Keratinocyte (primary cell): ENCODE measurements around the gene UGT1A4. TPM values are rescaled to one million over a fixed set of nuclear protein-coding genes. Genes with fewer than 3 reads are reported as not detected.

Experiments
- DNase-seq: peaks from one replicate; pipeline ENCODE4 v3.0.0-alpha.2; 2011; ENCODE audit warnings: low read depth, missing footprints, low spot score
- FAIRE-seq: peaks from 2 replicates; lab custom pipeline; 2011; peaks lifted over from hg19 to GRCh38; lab: Jason Lieb, UNC
- H2AFZ ChIP-seq: 2 replicates; pipeline ENCODE4 v1.6.0; 2012; ENCODE audit warnings: low read length, control low read depth, inconsistent platforms; ENCODE audit not compliant: control insufficient read depth
- H3K27ac ChIP-seq: 2 replicates; pipeline ENCODE4 v1.5.1; 2011; ENCODE audit warnings: low read length; ENCODE audit not compliant: control insufficient read depth, insufficient read depth
- H3K27me3 ChIP-seq: 3 replicates; pipeline ENCODE4 v1.6.0; 2011; ENCODE audit warnings: low read length; ENCODE audit not compliant: control insufficient read depth, insufficient read depth; ENCODE audit errors: extremely low read depth
- H3K36me3 ChIP-seq, 2 experiments: 2 replicates in 1 of 2; 3 replicates in 1 of 2; pipeline ENCODE4 v1.5.1; 2011; ENCODE audit warnings: low read length in 2 of 2, mild to moderate bottlenecking in 1 of 2; ENCODE audit not compliant: control insufficient read depth in 2 of 2, insufficient read depth in 2 of 2; ENCODE audit errors: extremely low read depth in 1 of 2
- H3K4me1 ChIP-seq: 3 replicates; pipeline ENCODE4 v1.5.1; 2011; ENCODE audit warnings: low read length; ENCODE audit not compliant: control insufficient read depth, insufficient read depth; ENCODE audit errors: extremely low read depth
- H3K4me2 ChIP-seq: 3 replicates; pipeline ENCODE4 v1.6.0; 2011; ENCODE audit warnings: low read depth, low read length; ENCODE audit not compliant: control insufficient read depth, insufficient read depth; ENCODE audit errors: extremely low read depth
- H3K4me3 ChIP-seq, 3 experiments: fragments of 200-600 bp in 1 of 3; sonication (generic) in 1 of 3; 2 replicates in 2 of 3; 3 replicates in 1 of 3; pipeline ENCODE4 v1.5.1; 2011 to 2016; ENCODE audit warnings: low read length in 3 of 3, mild to moderate bottlenecking in 3 of 3, control low read depth in 2 of 3, inconsistent platforms in 1 of 3, low read depth in 1 of 3, mixed read lengths in 1 of 3, mixed run types in 1 of 3, moderate library complexity in 1 of 3; ENCODE audit not compliant: control insufficient read depth in 2 of 3, insufficient read depth in 2 of 3; ENCODE audit errors: extremely low read depth in 1 of 3
- H3K79me2 ChIP-seq: 2 replicates; pipeline ENCODE4 v1.6.0; 2012; ENCODE audit warnings: low read length; ENCODE audit not compliant: control insufficient read depth, insufficient read depth
- H3K9ac ChIP-seq: 3 replicates; pipeline ENCODE4 v1.6.0; 2011; ENCODE audit warnings: low read length; ENCODE audit not compliant: control insufficient read depth, insufficient read depth; ENCODE audit errors: extremely low read depth
- H3K9me1 ChIP-seq: 3 replicates; pipeline ENCODE4 v1.6.0; 2011; ENCODE audit warnings: low read length; ENCODE audit not compliant: control insufficient read depth, insufficient read depth; ENCODE audit errors: extremely low read depth
- H3K9me3 ChIP-seq: 2 replicates; pipeline ENCODE4 v1.5.1; 2012; ENCODE audit warnings: low read depth, low read length; ENCODE audit not compliant: control insufficient read depth
- H4K20me1 ChIP-seq: 3 replicates; pipeline ENCODE4 v1.6.0; 2011; ENCODE audit warnings: low read length; ENCODE audit not compliant: control insufficient read depth, insufficient read depth; ENCODE audit errors: extremely low read depth
- CTCF ChIP-seq, 3 experiments: IDR thresholded peaks in 1 of 3; conservative IDR thresholded peaks in 1 of 3; optimal IDR thresholded peaks in 1 of 3; 2 replicates in 2 of 3; 3 replicates in 1 of 3; pipeline versions ENCODE3 to v1.5.1; 2011; ENCODE audit warnings: low read length in 3 of 3, mild to moderate bottlenecking in 3 of 3, moderate library complexity in 2 of 3, control low read depth in 1 of 3, inconsistent platforms in 1 of 3; ENCODE audit not compliant: insufficient read depth in 2 of 3; ENCODE audit errors: extremely low read depth in 1 of 3
- EZH2 ChIP-seq: IDR thresholded peaks from one replicate; pipeline ENCODE4 v1.6.1; 2012; ENCODE audit warnings: inconsistent platforms, mild to moderate bottlenecking, low read length, moderate library complexity
- dilution Hi-C: fragments of 300-500 bp; cut with MboI; formaldehyde crosslinking; loops from one replicate; pipeline ENCODE4 v1.7.0; 2020; ENCODE audit warnings: low sequenced_read_pairs; ENCODE audit not compliant: extremely low pct_ligation_motif_present
- polyA plus RNA-seq, 5 experiments: library from polyadenylated mRNA; depleted of rRNA in 3 of 5; stranded (reverse) in 3 of 5; stranded (forward) in 1 of 5; unstranded in 1 of 5; fragments of >200 nt; gene quantifications; 1 replicate in 1 of 5; 2 replicates in 3 of 5; 3 replicates in 1 of 5; pipeline versions ENCODE4 v1.2.1 to v1.2.3, GENCODE V29; 2011 to 2012; ENCODE audit warnings: missing spikeins in 2 of 5, low read depth in 1 of 5, low replicate concordance in 1 of 5

UGT1A4 gene
- polyA plus RNA-seq, 1 donor (not counting 4 experiments of a cell fraction or from before 2014, with no cell fraction given) = 2.4 TPM

DNA sequence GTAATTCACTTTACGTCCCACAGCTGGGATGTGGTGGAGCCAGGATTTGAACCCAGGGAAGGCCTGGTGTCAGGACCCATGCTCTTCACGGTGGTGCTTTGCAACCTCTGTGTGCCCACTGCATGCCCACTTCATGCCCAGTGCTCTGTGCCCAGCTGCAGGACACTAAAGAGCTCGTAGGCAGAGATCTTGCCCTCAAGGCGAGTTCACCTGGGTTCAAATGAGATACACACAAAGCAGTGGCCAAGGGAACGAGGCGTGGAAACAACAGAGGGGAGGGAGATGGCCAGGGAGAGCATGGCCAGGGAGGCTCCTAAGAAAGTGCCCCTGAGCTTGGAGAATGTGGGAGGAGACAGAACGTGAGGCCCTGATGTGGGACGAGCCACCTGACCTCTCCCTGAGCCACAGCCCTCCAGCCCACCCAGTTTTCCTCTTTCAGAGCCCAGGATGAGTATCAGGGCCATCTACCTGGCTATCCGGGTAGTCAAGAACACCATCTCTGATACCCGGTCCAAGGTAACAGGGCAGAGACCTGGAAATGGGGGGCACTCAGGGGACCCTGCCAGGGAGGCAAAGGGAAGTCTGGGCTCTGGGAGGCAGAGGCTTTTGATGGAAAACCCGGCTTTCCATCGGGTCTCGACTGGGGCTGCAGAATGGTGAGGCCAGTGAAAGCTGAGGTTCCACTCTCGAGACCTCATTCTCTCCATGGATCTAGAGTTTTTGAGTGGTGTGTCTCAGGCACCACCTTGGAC, 80.0 kb downstream of the UGT1A4 start:
- Histone ChIP-seq H3K9me3 (no peaks in the 10 kb centered on the region), H2AFZ (no peak overlapping the region), H3K79me2 (no peaks in the 10 kb centered on the region), H3K27ac (no peak overlapping the region), H3K27me3 (peaks cover under 1% of the 10 kb centered on the region), H3K9me1 (no peaks in the 10 kb centered on the region), H3K4me2 (no peak overlapping the region), H3K9ac (no peak overlapping the region), H3K4me1 (peaks cover 9% of the 10 kb centered on the region), H4K20me1 (no peaks in the 10 kb centered on the region), H3K4me3 (no peak overlapping the region), H3K36me3 (no peaks in the 10 kb centered on the region)
- TF ChIP-seq CTCF (optimal IDR thresholded peaks at IDR 0.05 in 1 of 3, IDR thresholded peaks at IDR 0.05 in 1 of 3, conservative IDR thresholded peaks at IDR 0.05 in 1 of 3; ENCODE audit: extremely low read depth in 1 of 3, insufficient read depth in 2 of 3, low read length in 3 of 3) = no peak
- FAIRE-seq (no peak), DNase-seq (no peak)
- dilution Hi-C loops = no loop called here

GRCh38 chr2:233799087-233799665, 80.6 kb downstream of the UGT1A4 start:
- H3K9ac ChIP-seq = no peak overlapping the region
- FAIRE-seq = no peak
- no peaks in the 10 kb centered on the region for H3K9me3 ChIP-seq
- H3K36me3 ChIP-seq = no peaks in the 10 kb centered on the region
- no peaks in the 10 kb centered on the region for H4K20me1 ChIP-seq
- no peak overlapping the region for H2AFZ ChIP-seq
- H3K27me3 ChIP-seq = peaks cover 6% of the 10 kb centered on the region
- TF ChIP-seq CTCF (optimal IDR thresholded peaks at IDR 0.05 in 1 of 3, IDR thresholded peaks at IDR 0.05 in 1 of 3, conservative IDR thresholded peaks at IDR 0.05 in 1 of 3; ENCODE audit: extremely low read depth in 1 of 3, insufficient read depth in 2 of 3, low read length in 3 of 3) (no peak), EZH2 (no peak)
- H3K4me1 ChIP-seq = peaks cover 9% of the 10 kb centered on the region
- no peak for DNase-seq
- no peaks in the 10 kb centered on the region for H3K9me1 ChIP-seq
- H3K4me3 ChIP-seq = no peak overlapping the region
- no peak overlapping the region for H3K27ac ChIP-seq
- no peak overlapping the region for H3K4me2 ChIP-seq
- no peaks in the 10 kb centered on the region for H3K79me2 ChIP-seq
- dilution Hi-C loops = no loop called here
